ENCODE data around the gene DIS3L2. TPM values are rescaled to one million over a fixed set of nuclear protein-coding genes. Genes with fewer than 3 reads are reported as not detected.

The DIS3L2 gene
- total RNA-seq, 6 donors from 2014 or later = 31.2 to 98.5 (median 50.3) TPM

GRCh38 chr2:232320443-232320803, 358.9 kb downstream of the DIS3L2 start:
- peaks cover 0 to 5% (median 0%) of the 10 kb centered on the region in 4 donors for H3K36me3 ChIP-seq
- TF ChIP-seq EP300 (IDR thresholded peaks at IDR 0.05) = no peak
- TF ChIP-seq CTCF (IDR thresholded peaks at IDR 0.05) = no peak
- no peak for TF ChIP-seq POLR2A (IDR thresholded peaks at IDR 0.05)
- TF ChIP-seq POLR2AphosphoS5 (IDR thresholded peaks at IDR 0.05) = no peak
- no peaks in the 10 kb centered on the region for H3K9me3 ChIP-seq
- no peak for ATAC-seq (ENCODE audit: low FRiP score in 2 of 2)
- no peak for DNase-seq
- no peaks in the 10 kb centered on the region for H3K27me3 ChIP-seq
- H3K4me1 ChIP-seq = peaks cover 14 to 27% (median 15%) of the 10 kb centered on the region in 4 donors
- no peak overlapping the region for H3K27ac ChIP-seq
- WGBS, 2 donors = 60 to 78% methylated on average over 2 of the region's 2 CpGs
- no peak overlapping the region for H3K4me3 ChIP-seq

GRCh38 chr2:232321156-232321816, 359.8 kb downstream of the DIS3L2 start:
- TF ChIP-seq POLR2AphosphoS5 (IDR thresholded peaks at IDR 0.05) (no peak), EP300 (IDR thresholded peaks at IDR 0.05) (no peak), POLR2A (IDR thresholded peaks at IDR 0.05) (no peak), CTCF (IDR thresholded peaks at IDR 0.05) (no peak)
- peak in 1 of 2 donors; percentile 21 for DNase-seq

GRCh38 chr2:232321817-232322559, 360.5 kb downstream of the DIS3L2 start:
- peaks cover under 1 to 17% (median 4%) of the 10 kb centered on the region in 4 donors for H3K4me1 ChIP-seq

More at GRCh38 chr2:232321156-232321816, 359.8 kb downstream of the DIS3L2 start:
- Histone ChIP-seq H3K27me3 (no peaks in the 10 kb centered on the region), H3K4me1 (peaks cover 7 to 22% (median 9%) of the 10 kb centered on the region in 4 donors), H3K36me3 (peaks cover 0 to 5% (median 0%) of the 10 kb centered on the region in 4 donors), H3K4me3 (no peak overlapping the region), H3K9me3 (no peaks in the 10 kb centered on the region), H3K27ac (no peak overlapping the region)
- ATAC-seq (ENCODE audit: low FRiP score in 2 of 2) = no peak
- WGBS, 2 donors = 88% methylated on average over 12 to 18 of the region's 18 CpGs

GRCh38 chr2:232322560-232323327, 361.2 kb downstream of the DIS3L2 start:
- TF ChIP-seq EP300 (IDR thresholded peaks at IDR 0.05) = no peak
- TF ChIP-seq CTCF (IDR thresholded peaks at IDR 0.05) = no peak
- TF ChIP-seq POLR2AphosphoS5 (IDR thresholded peaks at IDR 0.05) = no peak
- TF ChIP-seq POLR2A (IDR thresholded peaks at IDR 0.05) = no peak
- Histone ChIP-seq H3K4me1 (peaks cover 0 to 11% (median 2%) of the 10 kb centered on the region in 4 donors), H3K9me3 (no peaks in the 10 kb centered on the region), H3K4me3 (no peak overlapping the region), H3K36me3 (peaks cover 0 to 5% (median 0%) of the 10 kb centered on the region in 4 donors), H3K27ac (no peak overlapping the region), H3K27me3 (no peaks in the 10 kb centered on the region)
- no peak for ATAC-seq (ENCODE audit: low FRiP score in 2 of 2)
- WGBS, 2 donors = 89 to 98% methylated on average over 14 to 18 of the region's 18 CpGs
- peak in 1 of 2 donors; percentile 17 for DNase-seq

More at GRCh38 chr2:232321817-232322559, 360.5 kb downstream of the DIS3L2 start:
- H3K9me3 ChIP-seq = no peaks in the 10 kb centered on the region
- DNase-seq (peak in 1 of 2 donors; percentile 19), ATAC-seq (ENCODE audit: low FRiP score in 2 of 2) (no peak)
- WGBS, 2 donors = 87 to 93% methylated on average over 3 to 9 of the region's 9 CpGs
- peaks cover 0 to 5% (median 0%) of the 10 kb centered on the region in 4 donors for H3K36me3 ChIP-seq
- TF ChIP-seq POLR2A (IDR thresholded peaks at IDR 0.05) = no peak
- no peak for TF ChIP-seq EP300 (IDR thresholded peaks at IDR 0.05)
- TF ChIP-seq CTCF (IDR thresholded peaks at IDR 0.05) = no peak
- TF ChIP-seq POLR2AphosphoS5 (IDR thresholded peaks at IDR 0.05) = no peak
- no peak overlapping the region for H3K4me3 ChIP-seq
- no peak overlapping the region for H3K27ac ChIP-seq
- no peaks in the 10 kb centered on the region for H3K27me3 ChIP-seq
